IPS-NIHi7 (cell line): ENCODE data around the gene UIMC1.
A peak's percentile ranks its signal among the peaks of the same experiment; 100 is the strongest.

Experiments used
- DNase-seq: peaks from one replicate; pipeline ENCODE4 v3.0.0; 2012; ENCODE audit warnings: mixed read lengths; ENCODE audit errors: extremely low spot score

Gene UIMC1

GRCh38 chr5:176952531-176953193 lies 53.9 kb downstream of the UIMC1 start:
- no peak for DNase-seq

GRCh38 chr5:176948458-176948857 lies 58.1 kb downstream of the UIMC1 start:
- DNase-seq = no peak

GRCh38 chr5:176947847-176948246 lies 58.7 kb downstream of the UIMC1 start:
- DNase-seq = no peak

GRCh38 chr5:176944268-176944667 lies 62.3 kb downstream of the UIMC1 start:
- peak; percentile 22 for DNase-seq

- DNase-seq = peak; percentile 26
Observed at GRCh38 chr5:176943816-176944215, 62.8 kb downstream of the UIMC1 start.

- DNase-seq = no peak
Observed at GRCh38 chr5:176941951-176942350, 64.6 kb downstream of the UIMC1 start.

- peak; percentile 18 for DNase-seq
Observed at GRCh38 chr5:176938472-176938871, 68.1 kb downstream of the UIMC1 start.

- no peak for DNase-seq
Observed at GRCh38 chr5:176935017-176935416, 71.6 kb downstream of the UIMC1 start.

GRCh38 chr5:176934309-176934930 lies 72.2 kb downstream of the UIMC1 start:
- DNase-seq = no peak

- no peak for DNase-seq
Observed at GRCh38 chr5:176929654-176930053, 76.9 kb downstream of the UIMC1 start.

- DNase-seq = no peak
Observed at GRCh38 chr5:176927562-176927961, 79.0 kb downstream of the UIMC1 start.

- DNase-seq = no peak
Observed at GRCh38 chr5:176922817-176923216, 83.8 kb downstream of the UIMC1 start.

GRCh38 chr5:176921714-176922113 lies 84.9 kb downstream of the UIMC1 start:
- no peak for DNase-seq

GRCh38 chr5:176918613-176919012 lies 88.0 kb downstream of the UIMC1 start:
- DNase-seq = no peak

GRCh38 chr5:176916337-176916736 lies 90.2 kb downstream of the UIMC1 start:
- DNase-seq = no peak

- DNase-seq = no peak
Observed at GRCh38 chr5:176915906-176916305, 90.7 kb downstream of the UIMC1 start.

- no peak for DNase-seq
Observed at GRCh38 chr5:176912115-176912514, 94.5 kb downstream of the UIMC1 start.

- DNase-seq = no peak
Observed at GRCh38 chr5:176908675-176909368, 97.8 kb downstream of the UIMC1 start.

GRCh38 chr5:176906796-176907195 lies 99.8 kb downstream of the UIMC1 start:
- no peak for DNase-seq

GRCh38 chr5:176906126-176906525 lies 100.5 kb downstream of the UIMC1 start:
- no peak for DNase-seq

- no peak for DNase-seq
Observed at GRCh38 chr5:176904276-176904675, 102.3 kb downstream of the UIMC1 start.

- DNase-seq = no peak
Observed at GRCh38 chr5:176902911-176903664, 103.5 kb downstream of the UIMC1 start.
